Measurements from ENCODE around the gene RAD51B. TPM values are rescaled to one million over a fixed set of nuclear protein-coding genes. Genes with fewer than 3 reads are reported as not detected.

RAD51B gene
- total and polyA plus RNA-seq, 2 of the 13 experiments (the other 11 are each of a cell fraction or from before 2014, with no cell fraction given), result 7.0 to 9.5 TPM

GRCh38 chr14:68426661-68427549 lies 607.3 kb downstream of the RAD51B start:
- ATAC-seq (no peak), DNase-seq (ENCODE audit: low spot score) (no peak), FAIRE-seq (no peak)
- in situ Hi-C loops (cut with HindIII; ENCODE audit: extremely low pct_ligation_motif_present, low pct_unique_long_range_greater_than_20kb), result no loop called here
- Histone ChIP-seq H3K27ac (ENCODE audit: extremely low read length, insufficient read depth, low read length) (no peak overlapping the region), H3K36me3 (replicated peaks in 1 of 2; ENCODE audit: control insufficient read depth in 1 of 2, insufficient read depth in 2 of 2, low read length in 2 of 2) (no peaks in the 10 kb centered on the region), H3K4me2 (ENCODE audit: low read depth, low read length) (no peak overlapping the region), H3K79me2 (ENCODE audit: insufficient read depth, low read length) (no peaks in the 10 kb centered on the region), H3K4me1 (ENCODE audit: insufficient read depth, low read length) (peaks cover 16% of the 10 kb centered on the region; the same call in 1 of the 2 replicates), H3K4me3 (replicated peaks in 1 of 3; ENCODE audit: insufficient read depth in 1 of 3, low read depth in 2 of 3, low read length in 3 of 3) (no peak overlapping the region), H4K20me1 (ENCODE audit: insufficient read depth, low read length) (no peaks in the 10 kb centered on the region), H3K9ac (ENCODE audit: insufficient read depth, low read depth, low read length) (no peak overlapping the region), H3K9me3 (ENCODE audit: low read length) (no peaks in the 10 kb centered on the region), H3K27me3 (ENCODE audit: control insufficient read depth in 1 of 2, insufficient read depth in 2 of 2, low read length in 2 of 2) (no peaks in the 10 kb centered on the region), H2AFZ (ENCODE audit: low read length) (no peak overlapping the region)
- intact Hi-C loops (cut with micrococcal nuclease; ENCODE audit: unreplicated experiment), result no loop called here
- ChIA-PET CTCF (ENCODE audit: low intra/inter-chr PET ratio, low total read pairs) (no interaction called here), POLR2A (no interaction called here)
- BruUV-seq (replicated peaks), result no TSS peak
- no peak for TF ChIP-seq ZNF362 (CRISPR knock-in tag; IDR thresholded peaks at IDR 0.05; ENCODE audit: borderline replicate concordance)
- no peak for TF ChIP-seq CBFB (CRISPR knock-in tag; IDR thresholded peaks at IDR 0.05)
- no peak for TF ChIP-seq ZNF720 (CRISPR knock-in tag; IDR thresholded peaks at IDR 0.05)
- TF ChIP-seq ZNF605 (CRISPR knock-in tag; IDR thresholded peaks at IDR 0.05), result no peak
- TF ChIP-seq SRF (IDR thresholded peaks at IDR 0.05; ENCODE audit: low read depth, low read length), result no peak
- TF ChIP-seq KMT2A (CRISPR knock-in tag; IDR thresholded peaks at IDR 0.05), result no peak
- TF ChIP-seq SKI (IDR thresholded peaks at IDR 0.05; ENCODE audit: partially characterized antibody), result no peak
- TF ChIP-seq GMEB1 (CRISPR knock-in tag; IDR thresholded peaks at IDR 0.05; ENCODE audit: borderline replicate concordance), result no peak
- TF ChIP-seq ZNF160 (CRISPR knock-in tag; IDR thresholded peaks at IDR 0.05), result no peak
- no peak for TF ChIP-seq ZBTB8A (CRISPR knock-in tag; IDR thresholded peaks at IDR 0.05; ENCODE audit: borderline replicate concordance, low read depth)
- no peak for TF ChIP-seq ZNF512B (CRISPR knock-in tag; IDR thresholded peaks at IDR 0.05; ENCODE audit: borderline replicate concordance)
- 58% methylated on average over 2 of the region's 6 CpGs for WGBS (ENCODE audit: low lambda C conversion rate)

Measured in HepG2 (cell line).